ENCODE measurements around the gene SPEG. TPM values are rescaled to one million over a fixed set of nuclear protein-coding genes. Genes with fewer than 3 reads are reported as not detected.

The SPEG gene
- total and polyA plus RNA-seq, 7 donors: 6.0 to 321 (median 123) TPM

DNA sequence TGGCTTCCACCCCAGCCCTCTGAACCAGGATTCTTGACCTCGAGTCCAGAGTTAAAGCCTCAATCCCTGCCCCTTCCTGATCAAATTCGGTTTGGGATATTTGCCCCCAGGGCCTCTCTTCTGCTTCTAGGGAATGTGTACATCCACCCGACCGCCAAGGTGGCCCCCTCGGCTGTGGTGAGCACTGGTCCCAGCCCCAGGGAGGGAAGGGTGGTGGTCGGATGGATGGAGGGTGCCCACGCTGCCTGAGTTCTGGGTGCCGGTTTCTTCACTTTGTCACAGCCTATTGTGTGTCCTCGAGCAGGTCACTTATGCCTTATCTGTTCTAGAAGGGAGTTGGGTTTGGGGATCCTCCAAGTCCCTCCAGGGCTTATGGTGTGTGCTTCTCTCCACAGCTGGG lies 70.9 kb downstream of the SPEG start:
- Histone ChIP-seq H3K27me3 (peaks cover 0 to 12% (median under 1%) of the 10 kb centered on the region in 3 donors), H3K27ac (no peak overlapping the region), H3K9me3 (no peaks in the 10 kb centered on the region), H3K4me3 (no peak overlapping the region), H3K4me1 (peaks cover 0 to 23% (median 19%) of the 10 kb centered on the region in 4 donors), H3K36me3 (peaks cover 8 to 44% (median 27%) of the 10 kb centered on the region in 4 donors)
- intact Hi-C loops (cut with DNase I): no loop called here
- DNase-seq: no peak
- no peak for TF ChIP-seq POLR2AphosphoS5 (IDR thresholded peaks at IDR 0.05)
- TF ChIP-seq POLR2A (IDR thresholded peaks at IDR 0.05): no peak
- TF ChIP-seq, protein P1, sequence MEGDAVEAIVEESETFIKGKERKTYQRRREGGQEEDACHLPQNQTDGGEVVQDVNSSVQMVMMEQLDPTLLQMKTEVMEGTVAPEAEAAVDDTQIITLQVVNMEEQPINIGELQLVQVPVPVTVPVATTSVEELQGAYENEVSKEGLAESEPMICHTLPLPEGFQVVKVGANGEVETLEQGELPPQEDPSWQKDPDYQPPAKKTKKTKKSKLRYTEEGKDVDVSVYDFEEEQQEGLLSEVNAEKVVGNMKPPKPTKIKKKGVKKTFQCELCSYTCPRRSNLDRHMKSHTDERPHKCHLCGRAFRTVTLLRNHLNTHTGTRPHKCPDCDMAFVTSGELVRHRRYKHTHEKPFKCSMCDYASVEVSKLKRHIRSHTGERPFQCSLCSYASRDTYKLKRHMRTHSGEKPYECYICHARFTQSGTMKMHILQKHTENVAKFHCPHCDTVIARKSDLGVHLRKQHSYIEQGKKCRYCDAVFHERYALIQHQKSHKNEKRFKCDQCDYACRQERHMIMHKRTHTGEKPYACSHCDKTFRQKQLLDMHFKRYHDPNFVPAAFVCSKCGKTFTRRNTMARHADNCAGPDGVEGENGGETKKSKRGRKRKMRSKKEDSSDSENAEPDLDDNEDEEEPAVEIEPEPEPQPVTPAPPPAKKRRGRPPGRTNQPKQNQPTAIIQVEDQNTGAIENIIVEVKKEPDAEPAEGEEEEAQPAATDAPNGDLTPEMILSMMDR (IDR thresholded peaks at IDR 0.05): no peak
- no peak for TF ChIP-seq EP300 (IDR thresholded peaks at IDR 0.05)
- 92 to 93% methylated on average over 9 of the region's 9 CpGs for WGBS, 2 donors

DNA sequence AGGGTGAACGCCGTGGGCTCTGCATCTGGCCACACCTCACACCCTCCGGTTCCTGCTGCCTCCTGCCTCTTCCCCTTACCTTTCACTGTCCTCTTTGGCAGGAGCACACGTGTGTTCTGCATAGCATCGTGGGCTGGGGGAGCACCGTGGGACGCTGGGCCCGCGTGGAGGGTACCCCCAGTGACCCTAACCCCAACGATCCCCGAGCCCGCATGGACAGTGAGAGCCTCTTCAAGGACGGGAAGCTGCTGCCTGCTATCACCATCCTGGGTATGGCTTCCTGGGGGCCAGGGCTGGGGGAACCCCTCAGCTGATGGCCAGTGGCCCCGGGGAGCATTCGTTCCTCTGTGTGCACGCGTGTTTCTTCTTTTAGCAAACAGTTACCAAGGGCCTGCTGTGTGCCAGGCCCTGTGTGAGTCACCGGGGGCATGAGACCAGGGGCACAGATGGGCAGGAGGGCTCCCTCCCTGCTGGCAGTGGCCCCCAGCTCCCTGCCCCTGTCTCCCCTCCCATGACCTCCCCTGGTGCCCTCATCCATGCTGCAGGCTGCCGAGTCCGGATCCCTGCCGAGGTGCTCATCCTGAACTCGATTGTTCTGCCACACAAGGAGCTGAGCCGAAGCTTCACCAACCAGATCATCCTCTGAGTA lies 71.6 kb downstream of the SPEG start:
- intact Hi-C loops (cut with DNase I): no loop called here
- peaks cover 8 to 44% (median 27%) of the 10 kb centered on the region in 4 donors for H3K36me3 ChIP-seq
- H3K4me1 ChIP-seq: peaks cover 0 to 24% (median 19%) of the 10 kb centered on the region in 4 donors
- 89 to 92% methylated on average over 23 of the region's 23 CpGs for WGBS, 2 donors
- no peaks in the 10 kb centered on the region for H3K9me3 ChIP-seq
- H3K27me3 ChIP-seq: peaks cover 5 to 19% (median 6%) of the 10 kb centered on the region in 3 donors
- H3K27ac ChIP-seq: no peak overlapping the region
- no peak for TF ChIP-seq EP300 (IDR thresholded peaks at IDR 0.05)
- TF ChIP-seq, protein P1 (IDR thresholded peaks at IDR 0.05): no peak
- TF ChIP-seq POLR2AphosphoS5 (IDR thresholded peaks at IDR 0.05): no peak
- no peak for TF ChIP-seq POLR2A (IDR thresholded peaks at IDR 0.05)
- no peak overlapping the region for H3K4me3 ChIP-seq
- no peak for DNase-seq

DNA sequence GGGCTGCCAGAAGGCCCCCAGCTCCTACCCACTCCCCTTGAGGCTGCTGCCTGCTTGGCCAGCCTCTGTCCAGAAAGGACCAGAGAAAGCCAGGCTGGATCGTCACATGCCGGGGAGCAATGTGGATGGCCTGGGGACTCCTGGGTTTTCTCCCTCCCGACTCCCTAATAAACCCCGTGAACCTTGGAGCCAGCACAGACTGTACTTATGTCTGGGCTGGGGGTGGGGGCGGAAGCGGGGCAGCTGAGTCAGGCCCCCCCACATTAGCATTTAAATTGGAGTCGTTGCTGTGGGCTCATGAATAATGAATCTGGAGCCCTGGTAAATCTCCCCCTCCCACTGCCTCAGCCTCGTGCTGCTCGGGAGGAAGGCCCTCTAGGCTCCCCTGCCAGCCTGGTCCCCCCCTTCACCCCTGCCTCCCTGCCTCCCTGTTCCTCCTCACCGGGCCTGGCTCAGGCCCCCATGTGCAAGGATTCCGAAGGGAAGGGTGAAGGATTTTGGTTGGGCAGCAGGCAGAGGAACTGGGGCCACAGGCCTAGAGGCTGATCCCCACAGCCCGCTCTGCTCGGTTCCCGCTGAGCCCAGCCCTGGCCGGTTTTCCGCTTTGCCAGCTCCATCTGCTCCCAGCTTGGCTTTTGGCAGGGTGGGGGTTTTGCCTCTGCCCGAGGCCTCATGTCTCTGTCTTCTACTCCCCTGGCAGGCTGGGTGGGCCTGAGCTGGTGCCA lies 72.3 kb downstream of the SPEG start:
- peaks cover 8 to 44% (median 26%) of the 10 kb centered on the region in 4 donors for H3K36me3 ChIP-seq
- no peak for TF ChIP-seq POLR2AphosphoS5 (IDR thresholded peaks at IDR 0.05)
- TF ChIP-seq, protein P1 (IDR thresholded peaks at IDR 0.05): no peak
- TF ChIP-seq EP300 (IDR thresholded peaks at IDR 0.05): no peak
- TF ChIP-seq POLR2A (IDR thresholded peaks at IDR 0.05): no peak
- DNase-seq: no peak
- peaks cover 5 to 26% (median 6%) of the 10 kb centered on the region in 3 donors for H3K27me3 ChIP-seq
- H3K27ac ChIP-seq: no peak overlapping the region
- intact Hi-C loops (cut with DNase I): no loop called here
- 86% methylated on average over 17 of the region's 17 CpGs for WGBS, 2 donors
- peaks cover 0 to 24% (median 19%) of the 10 kb centered on the region in 4 donors for H3K4me1 ChIP-seq
- H3K9me3 ChIP-seq: no peaks in the 10 kb centered on the region
- no peak overlapping the region for H3K4me3 ChIP-seq

DNA sequence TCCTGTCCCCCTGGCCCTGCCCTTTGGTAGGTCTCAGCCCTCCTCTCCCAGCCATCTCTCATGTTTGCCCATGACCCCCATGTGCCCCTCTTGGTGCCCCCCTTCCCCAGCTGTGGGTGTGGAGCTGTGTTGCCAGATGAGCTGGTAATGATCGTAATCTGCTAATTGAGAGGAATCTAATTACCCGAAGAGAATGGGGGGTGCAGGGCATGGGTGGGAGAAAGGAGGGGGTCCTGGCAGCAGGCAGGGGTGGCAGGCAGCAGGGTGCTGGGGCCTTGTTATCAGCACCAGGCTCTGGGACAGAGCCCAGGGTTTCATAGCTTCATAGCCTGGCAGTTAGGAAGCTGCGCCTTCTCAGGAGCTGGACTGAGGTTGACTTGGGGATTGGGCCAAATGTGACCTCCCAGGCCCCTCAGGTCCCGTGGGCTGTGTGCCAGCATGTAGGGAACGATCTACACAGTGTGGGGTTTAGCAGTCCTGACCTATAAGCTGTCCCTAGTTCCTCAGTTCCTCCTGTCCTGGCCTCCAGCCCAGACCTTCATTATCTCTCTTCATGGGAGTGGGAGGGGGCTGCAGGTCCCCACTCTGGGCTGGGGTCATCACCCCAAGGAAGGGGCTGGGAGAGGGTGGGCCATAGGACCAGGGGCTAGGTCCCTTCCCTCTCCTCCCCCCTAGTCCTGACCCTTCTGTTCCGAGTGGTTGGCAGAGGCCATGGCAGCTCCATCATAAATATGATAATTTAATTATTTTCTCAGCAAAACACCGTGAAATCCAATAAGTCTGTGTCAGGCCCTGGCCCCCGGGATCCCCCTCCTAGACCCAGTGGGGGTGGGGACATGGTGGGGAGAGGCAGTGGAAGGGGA lies 73.2 kb downstream of the SPEG start:
- intact Hi-C loops (cut with DNase I): no loop called here
- Histone ChIP-seq H3K4me3 (no peak overlapping the region), H3K36me3 (peaks cover 8 to 44% (median 24%) of the 10 kb centered on the region in 4 donors), H3K27me3 (peaks cover 5 to 34% (median 6%) of the 10 kb centered on the region in 3 donors), H3K27ac (no peak overlapping the region), H3K9me3 (no peaks in the 10 kb centered on the region), H3K4me1 (peaks cover 0 to 24% (median 19%) of the 10 kb centered on the region in 4 donors)
- no peak for DNase-seq
- WGBS, 2 donors: 62 to 73% methylated on average over 8 of the region's 8 CpGs
- no peak for TF ChIP-seq POLR2A (IDR thresholded peaks at IDR 0.05)
- TF ChIP-seq EP300 (IDR thresholded peaks at IDR 0.05): no peak
- TF ChIP-seq POLR2AphosphoS5 (IDR thresholded peaks at IDR 0.05): no peak
- TF ChIP-seq, protein P1 (IDR thresholded peaks at IDR 0.05): no peak

Data from sigmoid colon (tissue), 7 donors.